IMR-90 (cell line): ENCODE results near the gene DBH. TPM values are rescaled to one million over a fixed set of nuclear protein-coding genes. Genes with fewer than 3 reads are reported as not detected.

Experiments
- ATAC-seq: fragments of 200-7000 bp; cut with Tn5 transposase; 2 replicates; pipeline ENCODE4 v1.9.1; 2020; ENCODE audit warnings: low read depth, mild to moderate bottlenecking, moderate library complexity
- BruUV-seq: library from RNA; stranded (reverse); fragments of 400-500 nt; replicated peaks from 2 replicates; lab custom pipeline; 2021; lab: Mats Ljungman, UMichigan
- CTCF ChIA-PET: fragments of 300-600 bp; formaldehyde crosslinking; extraction: SDS; loops from one replicate; lab custom pipeline; 2021; ENCODE audit warnings: antibody characterized with exemption; lab: Yijun Ruan, JAX
- POLR2A ChIA-PET: fragments of 300-600 bp; sonication (Branson Sonifier 250); formaldehyde crosslinking; loops from one replicate; lab custom pipeline; 2022; ENCODE audit warnings: antibody characterized with exemption; ENCODE audit not compliant: unreplicated experiment; lab: Charles Lee
- DNase-seq: peaks from one replicate; pipeline ENCODE4 v3.0.0; 2013
- H2AFZ ChIP-seq: replicated peaks from 2 replicates; pipeline ENCODE3; 2013; ENCODE audit warnings: low read length, mild to moderate bottlenecking; ENCODE audit not compliant: poor library complexity
- H2AK5ac ChIP-seq: 2 replicates; pipeline ENCODE4 v1.6.1; 2013; ENCODE audit warnings: low read depth, low read length, inconsistent platforms
- H2AK9ac ChIP-seq: replicated peaks from 2 replicates; pipeline ENCODE3; 2013; ENCODE audit warnings: mild to moderate bottlenecking, low read depth, low read length, moderate library complexity; ENCODE audit not compliant: poor library complexity
- H2BK120ac ChIP-seq: 2 replicates; pipeline ENCODE4 v1.6.1; 2013; ENCODE audit warnings: low read depth, low read length, inconsistent platforms
- H2BK15ac ChIP-seq: 3 replicates; pipeline ENCODE4 v1.6.1; 2013; ENCODE audit warnings: low read depth, low read length, inconsistent platforms
- H2BK20ac ChIP-seq: 2 replicates; pipeline ENCODE4 v1.6.1; 2013; ENCODE audit warnings: low read depth, mild to moderate bottlenecking, inconsistent platforms, low read length, moderate library complexity
- H2BK5ac ChIP-seq: 2 replicates; pipeline ENCODE4 v1.6.1; 2013; ENCODE audit warnings: mild to moderate bottlenecking, low read depth, low read length, inconsistent platforms; ENCODE audit not compliant: poor library complexity, severe bottlenecking
- H3K14ac ChIP-seq: replicated peaks from 2 replicates; pipeline ENCODE4 v1.6.1; 2013; ENCODE audit warnings: low read depth, low read length, inconsistent platforms
- H3K18ac ChIP-seq: 2 replicates; pipeline ENCODE4 v1.6.1; 2013; ENCODE audit warnings: low read depth, low read length, control low read depth
- H3K23ac ChIP-seq: 2 replicates; pipeline ENCODE4 v1.6.1; 2013; ENCODE audit warnings: low read depth, low read length, inconsistent platforms
- H3K27ac ChIP-seq: 2 replicates; pipeline ENCODE4 v1.5.1; 2013; ENCODE audit warnings: mild to moderate bottlenecking, control low read depth, low read length; ENCODE audit not compliant: insufficient read depth
- H3K27me3 ChIP-seq: 2 replicates; pipeline ENCODE4 v1.6.1; 2013; ENCODE audit warnings: low read length; ENCODE audit not compliant: control insufficient read depth, insufficient read depth
- H3K36me3 ChIP-seq: 2 replicates; pipeline ENCODE4 v1.6.1; 2013; ENCODE audit warnings: low read length, mixed read lengths; ENCODE audit not compliant: control insufficient read depth, insufficient read depth
- H3K4ac ChIP-seq: 2 replicates; pipeline ENCODE4 v1.6.1; 2013; ENCODE audit warnings: low read depth, low read length, inconsistent platforms
- H3K4me1 ChIP-seq: 2 replicates; pipeline ENCODE4 v1.6.1; 2013; ENCODE audit warnings: low read length, mixed read lengths; ENCODE audit not compliant: control insufficient read depth, insufficient read depth
- H3K4me2 ChIP-seq: 2 replicates; pipeline ENCODE4 v1.6.1; 2013; ENCODE audit warnings: low read depth, mild to moderate bottlenecking, control low read depth, low read length, moderate library complexity
- H3K4me3 ChIP-seq: 2 replicates; pipeline ENCODE4 v1.5.1; 2013; ENCODE audit warnings: low read depth, mild to moderate bottlenecking, control low read depth, low read length, moderate library complexity; ENCODE audit not compliant: insufficient read depth
- H3K56ac ChIP-seq: 2 replicates; pipeline ENCODE4 v1.6.1; 2013; ENCODE audit warnings: low read length, inconsistent platforms; ENCODE audit not compliant: insufficient read depth; ENCODE audit errors: extremely low read depth
- H3K79me1 ChIP-seq, 2 experiments: 2 replicates each; pipeline ENCODE4 v1.6.1; 2013; ENCODE audit warnings: low read length in 2 of 2, inconsistent platforms in 1 of 2, low read depth in 1 of 2
- H3K9ac ChIP-seq: 2 replicates; pipeline ENCODE4 v1.6.1; 2013; ENCODE audit warnings: low read depth, low read length, control low read depth
- H3K9me1 ChIP-seq: 2 replicates; pipeline ENCODE4 v1.6.1; 2013; ENCODE audit warnings: low read length, inconsistent platforms; ENCODE audit not compliant: insufficient read depth
- H3K9me3 ChIP-seq: 2 replicates; pipeline ENCODE4 v1.6.1; 2013; ENCODE audit warnings: low read length; ENCODE audit not compliant: control insufficient read depth, insufficient read depth
- H4K20me1 ChIP-seq: 2 replicates; pipeline ENCODE4 v1.6.1; 2013; ENCODE audit warnings: low read length, inconsistent platforms; ENCODE audit not compliant: insufficient read depth
- H4K5ac ChIP-seq: 2 replicates; pipeline ENCODE4 v1.6.1; 2013; ENCODE audit warnings: mild to moderate bottlenecking, low read depth, low read length, control low read depth
- H4K8ac ChIP-seq, 2 experiments: 2 replicates each; pipeline ENCODE4 v1.6.1; 2013; ENCODE audit warnings: low read depth in 2 of 2, low read length in 2 of 2, control low read depth in 1 of 2, inconsistent platforms in 1 of 2
- H4K91ac ChIP-seq: 2 replicates; pipeline ENCODE4 v1.6.1; 2013; ENCODE audit warnings: low read depth, low read length, inconsistent platforms; ENCODE audit not compliant: insufficient read depth
- CTCF ChIP-seq: conservative IDR thresholded peaks from 2 replicates; pipeline ENCODE4 v1.5.1; 2012; ENCODE audit warnings: mild to moderate bottlenecking, low read depth, low read length, improper control_type of control experiment
- FOS ChIP-seq: fragments of 150-350 bp; IDR thresholded peaks from 2 replicates; pipeline ENCODE4 v1.6.1; 2016; ENCODE audit warnings: low read depth, low read length
- MAZ ChIP-seq: IDR thresholded peaks from 2 replicates; pipeline ENCODE4 v1.6.1; 2012; ENCODE audit warnings: low read depth, mild to moderate bottlenecking, low read length, improper control_type of control experiment, moderate library complexity, borderline replicate concordance
- POLR2A ChIP-seq: IDR thresholded peaks from 2 replicates; pipeline ENCODE4 v1.6.1; 2012; ENCODE audit warnings: mild to moderate bottlenecking, low read depth, low read length
- RAD21 ChIP-seq: IDR thresholded peaks from 2 replicates; pipeline ENCODE4 v1.6.1; 2012; ENCODE audit warnings: low read length, improper control_type of control experiment
- USF2 ChIP-seq: fragments of 150-350 bp; IDR thresholded peaks from 2 replicates; pipeline ENCODE4 v1.6.1; 2017; ENCODE audit warnings: mild to moderate bottlenecking, antibody characterized with exemption, low read length, low read depth
- WGBS, 2 experiments: methylation state at CpG; one replicate each; pipeline versions ENCODE4 v1.1.5 to v1.1.7; 2013; ENCODE audit warnings: missing lambda C conversion rate in 2 of 2; ENCODE audit not compliant: insufficient read length in 1 of 2; ENCODE audit errors: extremely low coverage in 2 of 2; 5-methylcytosine and 5-hydroxymethylcytosine counted together
- dilution Hi-C: fragments of 300-500 bp; cut with HindIII; formaldehyde crosslinking; loops from one replicate; pipeline ENCODE4 v1.14.3; 2018; ENCODE audit warnings: low sequenced_read_pairs; ENCODE audit not compliant: unreplicated experiment
- in situ Hi-C: fragments of 300-500 bp; cut with MboI; formaldehyde crosslinking; loops from 3 replicates; pipeline ENCODE4 v1.14.3; 2019; ENCODE audit warnings: low sequenced_read_pairs, inconsistent platforms, mixed read lengths
- intact Hi-C: fragments of 100-400 bp; cut with micrococcal nuclease; formaldehyde crosslinking; loops from 2 replicates; pipeline ENCODE4 v1.10.0; 2022
- polyA plus RNA-seq, 3 experiments: library from polyadenylated mRNA; depleted of rRNA; stranded (reverse); fragments of >200 nt; gene quantifications; 2 replicates each; pipeline ENCODE4 v1.2.3, GENCODE V29; 2012; ENCODE audit warnings: low replicate concordance in 1 of 3
- total RNA-seq: library from RNA; depleted of rRNA; stranded (reverse); fragments of >200 nt; gene quantifications from 2 replicates; pipeline ENCODE4 v1.2.3, GENCODE V29; 2012
- TF ChIP-seq, protein P1 (sequence below): fragments of 150-350 bp; IDR thresholded peaks from 2 replicates; pipeline ENCODE4 v1.6.1; 2016; ENCODE audit warnings: low read depth, mild to moderate bottlenecking, low read length, moderate library complexity, borderline replicate concordance

The DBH gene
- total and polyA plus RNA-seq, 2 of the 4 experiments (the other 2 are of a cell fraction) = not detected

DNA sequence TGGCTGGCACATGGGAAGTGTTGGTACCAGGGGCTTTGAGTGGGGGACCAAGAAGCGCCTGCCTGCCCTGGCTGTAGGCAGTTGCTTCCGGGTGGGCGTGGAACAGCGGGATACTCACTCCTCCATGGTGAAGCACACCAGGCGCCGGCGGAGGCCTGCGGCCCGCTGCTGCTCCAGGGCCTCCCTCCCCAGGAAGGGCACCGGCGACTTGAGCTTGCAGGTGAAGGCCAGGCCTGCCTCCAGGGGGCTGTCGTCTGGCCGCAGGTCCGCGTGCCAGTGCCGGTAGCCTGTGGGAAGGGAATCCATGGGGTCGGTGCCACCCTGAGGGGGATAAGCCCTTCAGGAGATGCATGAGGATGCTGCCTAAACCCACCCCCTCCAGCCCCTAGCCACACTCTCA, 34.3 kb downstream of the DBH start:
- Histone ChIP-seq H4K8ac (no peak overlapping the region), H4K91ac (no peak overlapping the region), H2BK120ac (no peak overlapping the region), H3K18ac (no peak overlapping the region), H2AFZ (no peak overlapping the region), H3K9me3 (no peaks in the 10 kb centered on the region), H3K4ac (no peak overlapping the region), H3K27ac (no peak overlapping the region), H4K20me1 (no peaks in the 10 kb centered on the region), H2AK5ac (no peak overlapping the region), H4K5ac (no peak overlapping the region), H3K23ac (no peak overlapping the region), H3K4me2 (no peak overlapping the region), H3K79me1 (no peaks in the 10 kb centered on the region), H3K27me3 (no peaks in the 10 kb centered on the region; the same call in 1 of the 2 replicates), H2BK20ac (no peak overlapping the region), H3K4me3 (no peak overlapping the region), H2BK15ac (no peak overlapping the region), H2BK5ac (no peak overlapping the region), H3K36me3 (no peaks in the 10 kb centered on the region), H3K56ac (no peak overlapping the region), H3K14ac (no peak overlapping the region), H3K9ac (no peak overlapping the region), H3K4me1 (no peaks in the 10 kb centered on the region), H3K9me1 (no peaks in the 10 kb centered on the region), H2AK9ac (no peak overlapping the region)
- in situ Hi-C loops = no loop called here
- ChIA-PET CTCF (no interaction called here), POLR2A (no interaction called here)
- DNase-seq (no peak), ATAC-seq (no peak)
- no TSS peak for BruUV-seq
- TF ChIP-seq, protein P1, sequence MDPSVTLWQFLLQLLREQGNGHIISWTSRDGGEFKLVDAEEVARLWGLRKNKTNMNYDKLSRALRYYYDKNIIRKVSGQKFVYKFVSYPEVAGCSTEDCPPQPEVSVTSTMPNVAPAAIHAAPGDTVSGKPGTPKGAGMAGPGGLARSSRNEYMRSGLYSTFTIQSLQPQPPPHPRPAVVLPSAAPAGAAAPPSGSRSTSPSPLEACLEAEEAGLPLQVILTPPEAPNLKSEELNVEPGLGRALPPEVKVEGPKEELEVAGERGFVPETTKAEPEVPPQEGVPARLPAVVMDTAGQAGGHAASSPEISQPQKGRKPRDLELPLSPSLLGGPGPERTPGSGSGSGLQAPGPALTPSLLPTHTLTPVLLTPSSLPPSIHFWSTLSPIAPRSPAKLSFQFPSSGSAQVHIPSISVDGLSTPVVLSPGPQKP = no peak
- TF ChIP-seq USF2 (no peak), MAZ (no peak), RAD21 (no peak), CTCF (no peak), FOS (no peak), POLR2A (no peak)
- WGBS, 2 experiments = 94% methylated on average over 6 of the region's 17 CpGs; no CpG with 5 or more reads in 1 of the 2 experiments
- dilution Hi-C loops = no loop called here
- intact Hi-C loops = no loop called here
